Pancreas (tissue), 10 donors: Measurements from ENCODE around the gene SNCA. TPM values are rescaled to one million over a fixed set of nuclear protein-coding genes. Genes with fewer than 3 reads are reported as not detected.

ENCODE experiments used
- ATAC-seq, 4 donors: fragments of 200-7000 bp; cut with Tn5 transposase; one replicate each; pipeline versions ENCODE4 v1.8.0 to v1.9.1; 2020; ENCODE audit warnings: mild to moderate bottlenecking in 4 of 4, moderate library complexity in 4 of 4
- DNase-seq, 6 donors: peaks; one replicate each; pipeline ENCODE4 v3.0.0-alpha.2; 2020
- FAIRE-seq: peaks from 2 replicates; lab custom pipeline; 2012; peaks lifted over from hg19 to GRCh38; lab: Jason Lieb, UNC
- H3K27ac ChIP-seq, 4 donors: fragments of 200-600 bp; sonication (generic); 1 replicate in 3 of 4; 2 replicates in 1 of 4; pipeline versions ENCODE4 v1.5.0 to v1.8.0; 2020
- H3K27me3 ChIP-seq, 4 donors: fragments of 200-600 bp; one replicate each; pipeline ENCODE4 v1.8.0; 2021
- H3K36me3 ChIP-seq, 3 donors: fragments of 200-600 bp; sonication (generic) in 1 of 3; one replicate each; pipeline versions ENCODE4 v1.5.0 to v1.8.0; 2020 to 2021
- H3K4me1 ChIP-seq, 3 donors: fragments of 200-600 bp; one replicate each; pipeline ENCODE4 v1.8.0; 2021
- H3K4me3 ChIP-seq, 4 donors: fragments of 200-600 bp; sonication (generic) in 2 of 4; one replicate each; pipeline versions ENCODE4 v1.5.0 to v1.8.0; 2020 to 2021
- H3K9me3 ChIP-seq, 4 donors: fragments of 200-600 bp; one replicate each; pipeline ENCODE4 v1.8.0; 2021
- WGBS, 2 donors: extraction: QIAGEN DNeasy Blood & Tissue Kit; methylation state at CpG; one replicate each; pipeline ENCODE4 v1.1.7; 2013; 5-methylcytosine and 5-hydroxymethylcytosine counted together
- intact Hi-C, 3 donors: fragments of 100-400 bp; cut with DNase I; formaldehyde crosslinking; loops; one replicate each; pipeline versions ENCODE4 v1.11.1 to v1.14.2; 2022
- polyA plus RNA-seq, 2 donors: library from polyadenylated mRNA; stranded (reverse); fragments of 200-250 nt; gene quantifications; one replicate each; pipeline ENCODE4 v1.2.3, GENCODE V29; 2013
- total RNA-seq, 6 donors: library from RNA; stranded (reverse); fragmentation: NEBNext Ultra II Directional in 4 of 6; extraction: Animal tissue kit (Norgen Biotek cat#: 25700) in 4 of 6; gene quantifications; one replicate each; pipeline versions ENCODE4 v1.2.1 to v1.2.4, GENCODE V29; 2021 to 2023
- TF ChIP-seq, protein P1 (sequence below), 4 donors: fragments of 200-600 bp; sonication (generic) in 3 of 4; IDR thresholded peaks; one replicate each; pipeline versions ENCODE4 v1.5.0 to v1.8.0; 2021; ENCODE audit warnings: antibody characterized with exemption in 4 of 4
- donor health status: healthy with polysubstance abuse.
- donor health status: DM: no; HTN: no; CAD: no; lungs with moderate emphysema.
- donor health status: DM: no; HTN: no; CAD: no.
- donor health status: control.
- donor health status: control.
- donor health status: Bipolar disorder and iron deficiency.
- donor health status: DM: yes; HTN: yes; CAD: no.
- donor health status: DM: no; HTN: no; CAD: no.
- donor health status: DM: no; HTN: no; CAD: no.
- donor health status: DM: yes; HTN: yes; CAD: no.

Gene SNCA
- total and polyA plus RNA-seq, 8 donors, result 0.23 to 5.6 (median 1.7) TPM

DNA sequence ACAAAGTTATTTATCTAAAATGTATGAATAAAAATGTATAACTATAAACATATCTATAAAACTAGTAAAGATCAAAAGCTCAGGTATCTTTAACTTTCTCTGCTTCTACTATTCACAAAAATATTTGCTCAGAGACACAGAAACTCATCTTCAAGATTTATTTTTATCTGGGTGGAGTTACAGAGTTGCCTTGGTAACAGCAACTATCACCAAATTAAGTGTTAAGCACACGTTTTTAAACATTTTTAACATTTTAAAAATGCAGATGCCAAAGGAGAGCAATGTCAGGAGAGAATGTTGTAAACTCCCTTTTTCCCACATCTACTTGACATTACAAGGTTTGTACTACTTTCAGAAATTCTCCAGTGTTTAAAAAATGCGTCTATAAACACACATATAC lies 71.4 kb downstream of the SNCA start:
- Histone ChIP-seq H3K27ac (no peak overlapping the region), H3K4me3 (no peak overlapping the region), H3K27me3 (no peaks in the 10 kb centered on the region), H3K9me3 (no peaks in the 10 kb centered on the region), H3K4me1 (no peaks in the 10 kb centered on the region), H3K36me3 (no peaks in the 10 kb centered on the region)
- intact Hi-C loops, result no loop called here
- TF ChIP-seq, protein P1, sequence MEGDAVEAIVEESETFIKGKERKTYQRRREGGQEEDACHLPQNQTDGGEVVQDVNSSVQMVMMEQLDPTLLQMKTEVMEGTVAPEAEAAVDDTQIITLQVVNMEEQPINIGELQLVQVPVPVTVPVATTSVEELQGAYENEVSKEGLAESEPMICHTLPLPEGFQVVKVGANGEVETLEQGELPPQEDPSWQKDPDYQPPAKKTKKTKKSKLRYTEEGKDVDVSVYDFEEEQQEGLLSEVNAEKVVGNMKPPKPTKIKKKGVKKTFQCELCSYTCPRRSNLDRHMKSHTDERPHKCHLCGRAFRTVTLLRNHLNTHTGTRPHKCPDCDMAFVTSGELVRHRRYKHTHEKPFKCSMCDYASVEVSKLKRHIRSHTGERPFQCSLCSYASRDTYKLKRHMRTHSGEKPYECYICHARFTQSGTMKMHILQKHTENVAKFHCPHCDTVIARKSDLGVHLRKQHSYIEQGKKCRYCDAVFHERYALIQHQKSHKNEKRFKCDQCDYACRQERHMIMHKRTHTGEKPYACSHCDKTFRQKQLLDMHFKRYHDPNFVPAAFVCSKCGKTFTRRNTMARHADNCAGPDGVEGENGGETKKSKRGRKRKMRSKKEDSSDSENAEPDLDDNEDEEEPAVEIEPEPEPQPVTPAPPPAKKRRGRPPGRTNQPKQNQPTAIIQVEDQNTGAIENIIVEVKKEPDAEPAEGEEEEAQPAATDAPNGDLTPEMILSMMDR (IDR thresholded peaks at IDR 0.05), result no peak
- WGBS, 2 donors, result 7 to 18% methylated on average over 2 of the region's 2 CpGs
- ATAC-seq (no peak), DNase-seq (no peak), FAIRE-seq (no peak)

DNA sequence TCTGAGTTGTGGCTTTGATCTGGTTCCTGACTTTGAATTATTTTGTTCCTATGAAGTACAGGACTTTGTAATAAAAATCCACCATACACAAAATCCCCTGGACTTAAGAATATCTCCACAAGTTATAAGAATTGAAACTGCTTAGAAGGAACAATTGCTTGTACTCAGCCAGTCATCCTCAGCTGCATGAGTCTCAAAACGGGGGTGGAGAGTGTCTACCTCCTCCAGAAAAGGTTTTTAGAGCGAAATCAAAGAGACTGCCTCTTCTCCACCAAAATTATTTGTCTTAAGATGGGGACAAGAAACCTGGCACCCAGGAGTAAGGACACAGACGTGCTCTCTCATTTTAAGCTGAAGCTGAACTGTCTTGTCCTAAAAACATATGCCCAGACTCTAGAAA lies 74.7 kb downstream of the SNCA start:
- no peak for DNase-seq
- intact Hi-C loops, result no loop called here
- no peak for FAIRE-seq
- H3K4me1 ChIP-seq, result no peaks in the 10 kb centered on the region
- H3K4me3 ChIP-seq, result no peak overlapping the region
- TF ChIP-seq, protein P1 (IDR thresholded peaks at IDR 0.05), result no peak
- no peaks in the 10 kb centered on the region for H3K36me3 ChIP-seq
- no peak overlapping the region for H3K27ac ChIP-seq
- H3K9me3 ChIP-seq, result no peaks in the 10 kb centered on the region
- no peak for ATAC-seq
- H3K27me3 ChIP-seq, result no peaks in the 10 kb centered on the region
- 56 to 68% methylated on average over 3 of the region's 3 CpGs for WGBS, 2 donors

- no peaks in the 10 kb centered on the region for H3K36me3 ChIP-seq
- no peaks in the 10 kb centered on the region for H3K4me1 ChIP-seq
- TF ChIP-seq, protein P1 (IDR thresholded peaks at IDR 0.05), result no peak
- WGBS, 2 donors, result 67 to 75% methylated on average over 2 of the region's 2 CpGs
- no peak for FAIRE-seq
- ATAC-seq, result no peak
- intact Hi-C loops, result no loop called here
- H3K4me3 ChIP-seq, result no peak overlapping the region
- H3K27ac ChIP-seq, result no peak overlapping the region
- no peaks in the 10 kb centered on the region for H3K27me3 ChIP-seq
- DNase-seq, result no peak
- no peaks in the 10 kb centered on the region for H3K9me3 ChIP-seq
Measured at GRCh38 chr4:89759426-89759825, 77.5 kb downstream of the SNCA start.

- H3K36me3 ChIP-seq, result no peaks in the 10 kb centered on the region
- no peak for FAIRE-seq
- TF ChIP-seq, protein P1 (IDR thresholded peaks at IDR 0.05), result no peak
- H3K27me3 ChIP-seq, result no peaks in the 10 kb centered on the region
- DNase-seq, result no peak
- no peaks in the 10 kb centered on the region for H3K4me1 ChIP-seq
- H3K9me3 ChIP-seq, result no peaks in the 10 kb centered on the region
- intact Hi-C loops, result no loop called here
- peak in 1 of 4 donors; percentile 17 for ATAC-seq
- H3K4me3 ChIP-seq, result no peak overlapping the region
- no peak overlapping the region for H3K27ac ChIP-seq
- 34 to 45% methylated on average over 4 of the region's 4 CpGs for WGBS, 2 donors
Measured at GRCh38 chr4:89757154-89757719, 79.7 kb downstream of the SNCA start.

GRCh38 chr4:89755220-89755619 lies 81.7 kb downstream of the SNCA start:
- Histone ChIP-seq H3K4me3 (no peak overlapping the region), H3K27me3 (no peaks in the 10 kb centered on the region), H3K4me1 (no peaks in the 10 kb centered on the region), H3K9me3 (no peaks in the 10 kb centered on the region), H3K36me3 (no peaks in the 10 kb centered on the region), H3K27ac (no peak overlapping the region)
- FAIRE-seq, result no peak
- intact Hi-C loops, result no loop called here
- TF ChIP-seq, protein P1 (IDR thresholded peaks at IDR 0.05), result no peak
- ATAC-seq, result no peak
- no peak for DNase-seq
